ENCODE results near the gene CLCN3.

DNA sequence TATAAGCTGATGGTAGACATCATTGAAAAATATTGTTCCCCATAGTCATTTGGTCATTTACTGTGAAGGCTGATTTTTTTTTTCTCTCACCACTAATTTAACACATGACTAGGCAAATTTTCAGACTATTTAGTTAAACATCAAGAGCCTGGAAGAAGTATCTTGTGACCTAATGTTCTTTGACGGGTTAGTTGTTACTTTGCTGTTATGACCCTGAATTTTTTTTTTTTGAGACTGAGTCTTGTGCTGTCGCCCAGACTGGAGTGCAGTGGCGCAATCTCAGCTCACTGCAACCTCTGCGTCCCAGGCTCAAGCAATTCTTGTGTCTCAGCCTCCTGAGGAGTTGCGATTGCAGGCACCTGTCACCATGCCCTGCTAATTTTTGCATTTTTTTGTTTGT is 70.4 kb downstream of the CLCN3 start:
- no peak for TF ChIP-seq CTCF (IDR thresholded peaks at IDR 0.05)
- TF ChIP-seq EP300 (IDR thresholded peaks at IDR 0.05), result no peak
